Measurements from ENCODE around the gene PSMG4. TPM values are rescaled to one million over a fixed set of nuclear protein-coding genes. Genes with fewer than 3 reads are reported as not detected.

PSMG4 gene
- total RNA-seq, 1 experiment from 2014 or later = 35.3 TPM

GRCh38 chr6:3273707-3274521 lies 15.2 kb downstream of the PSMG4 start:
- no peak for DNase-seq (ENCODE audit: low read depth)

- no peak for DNase-seq (ENCODE audit: low read depth)
Measured at GRCh38 chr6:3276174-3277167, 17.7 kb downstream of the PSMG4 start.

- no peak for DNase-seq (ENCODE audit: low read depth)
Measured at GRCh38 chr6:3277251-3277650, 18.5 kb downstream of the PSMG4 start.

GRCh38 chr6:3277851-3278416 lies 19.2 kb downstream of the PSMG4 start:
- no peak for DNase-seq (ENCODE audit: low read depth)

GRCh38 chr6:3278691-3279090 lies 19.9 kb downstream of the PSMG4 start:
- no peak for DNase-seq (ENCODE audit: low read depth)

- no peak for DNase-seq (ENCODE audit: low read depth)
Measured at GRCh38 chr6:3280091-3280490, 21.3 kb downstream of the PSMG4 start.

GRCh38 chr6:3280866-3281465 lies 22.2 kb downstream of the PSMG4 start:
- DNase-seq (ENCODE audit: low read depth) = no peak

GRCh38 chr6:3281631-3282475 lies 23.1 kb downstream of the PSMG4 start:
- peak; percentile 88 for DNase-seq (ENCODE audit: low read depth)

- no peak for DNase-seq (ENCODE audit: low read depth)
Measured at GRCh38 chr6:3282476-3283236, 23.9 kb downstream of the PSMG4 start.

- no peak for DNase-seq (ENCODE audit: low read depth)
Measured at GRCh38 chr6:3283241-3283640, 24.5 kb downstream of the PSMG4 start.

GRCh38 chr6:3283641-3284435 lies 25.1 kb downstream of the PSMG4 start:
- no peak for DNase-seq (ENCODE audit: low read depth)

- no peak for DNase-seq (ENCODE audit: low read depth)
Measured at GRCh38 chr6:3284436-3284876, 25.7 kb downstream of the PSMG4 start.

GRCh38 chr6:3285049-3285639 lies 26.4 kb downstream of the PSMG4 start:
- DNase-seq (ENCODE audit: low read depth) = no peak

- DNase-seq (ENCODE audit: low read depth) = no peak
Measured at GRCh38 chr6:3285732-3286131, 27.0 kb downstream of the PSMG4 start.

GRCh38 chr6:3286641-3287171 lies 28.0 kb downstream of the PSMG4 start:
- DNase-seq (ENCODE audit: low read depth) = no peak

GRCh38 chr6:3287308-3287707 lies 28.6 kb downstream of the PSMG4 start:
- DNase-seq (ENCODE audit: low read depth) = no peak

GRCh38 chr6:3287976-3288707 lies 29.4 kb downstream of the PSMG4 start:
- DNase-seq (ENCODE audit: low read depth) = no peak

All from Daoy (cell line).